LNCaP clone FGC (cell line): ENCODE measurements around the gene PHF23.

Experiments
- DNase-seq: peaks from one replicate; pipeline ENCODE4 v3.0.0-alpha.2; 2011; ENCODE audit warnings: low read depth
- H3K4me3 ChIP-seq: 2 replicates; pipeline ENCODE4 v1.5.1; 2011; ENCODE audit warnings: mild to moderate bottlenecking, low read depth, low read length, control low read depth
- CTCF ChIP-seq: IDR thresholded peaks from 2 replicates; pipeline ENCODE4 v1.5.1; 2012; ENCODE audit warnings: mild to moderate bottlenecking; ENCODE audit not compliant: control insufficient read depth, insufficient read depth; ENCODE audit errors: extremely low read depth

PHF23 gene

GRCh38 chr17:7222093-7222971 lies 16.9 kb downstream of the PHF23 start:
- no peak overlapping the region for H3K4me3 ChIP-seq
- TF ChIP-seq CTCF: no peak
- no peak for DNase-seq

- DNase-seq: no peak
- H3K4me3 ChIP-seq: peak overlapping the region; percentile 71
- no peak for TF ChIP-seq CTCF
These were observed 17.8 kb downstream of the PHF23 start for GRCh38 chr17:7221278-7222092.

- TF ChIP-seq CTCF: peak; percentile 43
- peak; percentile 64 for DNase-seq
- peak overlapping the region; percentile 71 for H3K4me3 ChIP-seq
These were observed 18.5 kb downstream of the PHF23 start for GRCh38 chr17:7220593-7221277.

- peak; percentile 98 for DNase-seq
- no peak for TF ChIP-seq CTCF
- peak within 1 kb of the TSS; percentile 71 for H3K4me3 ChIP-seq
These were observed 19.3 kb downstream of the PHF23 start, which contains the start of the genes ACADVL and DLG4 for GRCh38 chr17:7219812-7220592. Gene ACADVL (plus strand): TSS chr17:7219938. CDS start chr17:7219985, 47 bp downstream. Gene DLG4 (minus strand): TSS chr17:7219836.

- no peak for DNase-seq
- TF ChIP-seq CTCF: no peak
- peak overlapping the region; percentile 71 for H3K4me3 ChIP-seq
These were observed 19.9 kb downstream of the PHF23 start for GRCh38 chr17:7219229-7219811.
